Measurements from ENCODE around the gene CADM1. TPM values are rescaled to one million over a fixed set of nuclear protein-coding genes. Genes with fewer than 3 reads are reported as not detected.

CADM1 gene
- total RNA-seq, 4 donors from 2014 or later, result 10.6 to 15.7 (median 13.8) TPM

GRCh38 chr11:115146425-115146824, 357.8 kb downstream of the CADM1 start:
- DNase-seq (ENCODE audit: extremely low spot score), result no peak
- 81% methylated on average over 5 of the region's 6 CpGs for WGBS

GRCh38 chr11:115145324-115145723, 358.9 kb downstream of the CADM1 start:
- no peak overlapping the region for H3K27ac ChIP-seq (replicated peaks in 1 of 4)
- no peaks in the 10 kb centered on the region for H3K9me3 ChIP-seq
- 80% methylated on average over 6 of the region's 8 CpGs for WGBS
- no peaks in the 10 kb centered on the region for H3K4me1 ChIP-seq
- H3K27me3 ChIP-seq, result peaks cover 0 to 18% (median 0%) of the 10 kb centered on the region in 4 donors
- no peak overlapping the region for H3K4me3 ChIP-seq
- TF ChIP-seq POLR2A (IDR thresholded peaks at IDR 0.05; ENCODE audit: low read depth) (no peak), EP300 (IDR thresholded peaks at IDR 0.05) (no peak), POLR2AphosphoS5 (IDR thresholded peaks at IDR 0.05) (no peak)
- TF ChIP-seq, protein P1, sequence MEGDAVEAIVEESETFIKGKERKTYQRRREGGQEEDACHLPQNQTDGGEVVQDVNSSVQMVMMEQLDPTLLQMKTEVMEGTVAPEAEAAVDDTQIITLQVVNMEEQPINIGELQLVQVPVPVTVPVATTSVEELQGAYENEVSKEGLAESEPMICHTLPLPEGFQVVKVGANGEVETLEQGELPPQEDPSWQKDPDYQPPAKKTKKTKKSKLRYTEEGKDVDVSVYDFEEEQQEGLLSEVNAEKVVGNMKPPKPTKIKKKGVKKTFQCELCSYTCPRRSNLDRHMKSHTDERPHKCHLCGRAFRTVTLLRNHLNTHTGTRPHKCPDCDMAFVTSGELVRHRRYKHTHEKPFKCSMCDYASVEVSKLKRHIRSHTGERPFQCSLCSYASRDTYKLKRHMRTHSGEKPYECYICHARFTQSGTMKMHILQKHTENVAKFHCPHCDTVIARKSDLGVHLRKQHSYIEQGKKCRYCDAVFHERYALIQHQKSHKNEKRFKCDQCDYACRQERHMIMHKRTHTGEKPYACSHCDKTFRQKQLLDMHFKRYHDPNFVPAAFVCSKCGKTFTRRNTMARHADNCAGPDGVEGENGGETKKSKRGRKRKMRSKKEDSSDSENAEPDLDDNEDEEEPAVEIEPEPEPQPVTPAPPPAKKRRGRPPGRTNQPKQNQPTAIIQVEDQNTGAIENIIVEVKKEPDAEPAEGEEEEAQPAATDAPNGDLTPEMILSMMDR (IDR thresholded peaks at IDR 0.05), result no peak
- DNase-seq (ENCODE audit: extremely low spot score), result no peak
- intact Hi-C loops (cut with DNase I), result no loop called here
- no peaks in the 10 kb centered on the region for H3K36me3 ChIP-seq

More at GRCh38 chr11:115146425-115146824, 357.8 kb downstream of the CADM1 start:
- intact Hi-C loops (cut with DNase I), result no loop called here
- Histone ChIP-seq H3K27me3 (peaks cover 0 to 13% (median 0%) of the 10 kb centered on the region in 4 donors), H3K36me3 (no peaks in the 10 kb centered on the region), H3K4me1 (no peaks in the 10 kb centered on the region), H3K27ac (replicated peaks in 1 of 4) (no peak overlapping the region), H3K4me3 (no peak overlapping the region), H3K9me3 (no peaks in the 10 kb centered on the region)
- TF ChIP-seq, protein P1 (IDR thresholded peaks at IDR 0.05), result no peak
- no peak for TF ChIP-seq POLR2AphosphoS5 (IDR thresholded peaks at IDR 0.05)
- no peak for TF ChIP-seq EP300 (IDR thresholded peaks at IDR 0.05)
- TF ChIP-seq POLR2A (IDR thresholded peaks at IDR 0.05; ENCODE audit: low read depth), result no peak

GRCh38 chr11:115144914-115145313, 359.3 kb downstream of the CADM1 start:
- no peak for DNase-seq (ENCODE audit: extremely low spot score)
- Histone ChIP-seq H3K36me3 (no peaks in the 10 kb centered on the region), H3K27ac (replicated peaks in 1 of 4) (no peak overlapping the region), H3K4me3 (no peak overlapping the region), H3K27me3 (peaks cover 0 to 18% (median 0%) of the 10 kb centered on the region in 4 donors), H3K4me1 (no peaks in the 10 kb centered on the region), H3K9me3 (no peaks in the 10 kb centered on the region)
- WGBS, result 73% methylated on average over 7 of the region's 7 CpGs
- intact Hi-C loops (cut with DNase I), result no loop called here
- TF ChIP-seq, protein P1 (IDR thresholded peaks at IDR 0.05), result no peak
- TF ChIP-seq POLR2A (IDR thresholded peaks at IDR 0.05; ENCODE audit: low read depth) (no peak), EP300 (IDR thresholded peaks at IDR 0.05) (no peak), POLR2AphosphoS5 (IDR thresholded peaks at IDR 0.05) (no peak)

DNA sequence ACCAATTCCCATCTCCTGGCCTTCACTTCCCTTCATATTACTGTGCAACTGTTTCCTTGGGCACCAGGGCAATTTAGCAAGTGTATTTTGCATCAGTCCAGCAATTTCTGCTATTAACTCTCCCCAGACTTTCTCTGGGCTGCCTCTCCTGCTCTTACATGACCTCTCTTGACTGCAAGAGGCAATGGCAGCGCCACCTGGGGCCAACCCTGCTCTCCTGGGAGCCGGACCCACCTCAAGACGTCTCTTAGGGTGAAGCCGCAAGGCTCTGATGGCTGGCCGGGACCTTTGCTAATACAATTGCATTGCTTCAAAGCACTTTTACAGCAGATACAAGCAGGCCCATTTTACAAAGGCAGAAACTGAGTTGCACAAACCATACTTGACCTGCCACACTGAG, 360.2 kb downstream of the CADM1 start:
- H3K9me3 ChIP-seq, result no peaks in the 10 kb centered on the region
- no peak overlapping the region for H3K27ac ChIP-seq (replicated peaks in 1 of 4)
- no peak overlapping the region for H3K4me3 ChIP-seq
- DNase-seq (ENCODE audit: extremely low spot score), result no peak
- TF ChIP-seq POLR2AphosphoS5 (IDR thresholded peaks at IDR 0.05) (no peak), EP300 (IDR thresholded peaks at IDR 0.05) (no peak), POLR2A (IDR thresholded peaks at IDR 0.05; ENCODE audit: low read depth) (no peak)
- TF ChIP-seq, protein P1 (IDR thresholded peaks at IDR 0.05), result no peak
- peaks cover 0 to 18% (median 0%) of the 10 kb centered on the region in 4 donors for H3K27me3 ChIP-seq
- intact Hi-C loops (cut with DNase I), result no loop called here
- no peaks in the 10 kb centered on the region for H3K4me1 ChIP-seq
- WGBS, result 95% methylated on average over 5 of the region's 5 CpGs
- H3K36me3 ChIP-seq, result no peaks in the 10 kb centered on the region

Measured in esophagus muscularis mucosa (tissue), 4 donors.